C4-2B (cell line): ENCODE measurements around the gene HOXA1.

Source experiments
- ZFX ChIP-seq: fragments of 450-650 bp; IDR thresholded peaks from 2 replicates; pipeline ENCODE4 v1.6.1; 2017
- TF ChIP-seq, protein P1 (sequence below): fragments of 450-650 bp; conservative IDR thresholded peaks from 2 replicates; pipeline ENCODE4 v1.5.1; 2017; ENCODE audit warnings: mild to moderate bottlenecking

DNA sequence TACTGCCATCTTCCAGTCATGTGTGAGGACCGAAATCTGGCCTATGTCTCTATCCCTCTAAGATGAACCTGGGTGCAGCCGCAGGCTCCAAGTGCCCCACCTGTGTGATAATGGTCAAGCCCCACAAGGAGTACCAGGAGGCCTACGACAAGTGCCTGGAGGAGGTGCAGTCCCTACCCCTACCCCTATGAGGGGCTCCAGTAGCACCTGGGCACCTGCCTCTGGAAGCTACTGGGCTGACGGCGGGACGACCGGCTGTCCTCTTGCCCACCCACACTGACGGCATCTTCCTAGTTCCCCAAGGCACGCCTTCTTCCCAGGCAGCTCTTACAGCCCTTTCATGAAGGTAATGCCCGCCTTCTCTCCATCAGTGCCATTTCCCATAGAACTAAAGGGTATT, 47.4 kb downstream of the HOXA1 start:
- TF ChIP-seq, protein P1, sequence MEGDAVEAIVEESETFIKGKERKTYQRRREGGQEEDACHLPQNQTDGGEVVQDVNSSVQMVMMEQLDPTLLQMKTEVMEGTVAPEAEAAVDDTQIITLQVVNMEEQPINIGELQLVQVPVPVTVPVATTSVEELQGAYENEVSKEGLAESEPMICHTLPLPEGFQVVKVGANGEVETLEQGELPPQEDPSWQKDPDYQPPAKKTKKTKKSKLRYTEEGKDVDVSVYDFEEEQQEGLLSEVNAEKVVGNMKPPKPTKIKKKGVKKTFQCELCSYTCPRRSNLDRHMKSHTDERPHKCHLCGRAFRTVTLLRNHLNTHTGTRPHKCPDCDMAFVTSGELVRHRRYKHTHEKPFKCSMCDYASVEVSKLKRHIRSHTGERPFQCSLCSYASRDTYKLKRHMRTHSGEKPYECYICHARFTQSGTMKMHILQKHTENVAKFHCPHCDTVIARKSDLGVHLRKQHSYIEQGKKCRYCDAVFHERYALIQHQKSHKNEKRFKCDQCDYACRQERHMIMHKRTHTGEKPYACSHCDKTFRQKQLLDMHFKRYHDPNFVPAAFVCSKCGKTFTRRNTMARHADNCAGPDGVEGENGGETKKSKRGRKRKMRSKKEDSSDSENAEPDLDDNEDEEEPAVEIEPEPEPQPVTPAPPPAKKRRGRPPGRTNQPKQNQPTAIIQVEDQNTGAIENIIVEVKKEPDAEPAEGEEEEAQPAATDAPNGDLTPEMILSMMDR, result no peak
- TF ChIP-seq ZFX, result no peak
